Measurements from ENCODE around the gene NDUFAF4. TPM values are rescaled to one million over a fixed set of nuclear protein-coding genes. Genes with fewer than 3 reads are reported as not detected.

The NDUFAF4 gene
- total and polyA plus RNA-seq, 10 of the 15 experiments (the other 5 are each of a cell fraction or from before 2014, with no cell fraction given): 26.9 to 188 (median 76.9) TPM

DNA sequence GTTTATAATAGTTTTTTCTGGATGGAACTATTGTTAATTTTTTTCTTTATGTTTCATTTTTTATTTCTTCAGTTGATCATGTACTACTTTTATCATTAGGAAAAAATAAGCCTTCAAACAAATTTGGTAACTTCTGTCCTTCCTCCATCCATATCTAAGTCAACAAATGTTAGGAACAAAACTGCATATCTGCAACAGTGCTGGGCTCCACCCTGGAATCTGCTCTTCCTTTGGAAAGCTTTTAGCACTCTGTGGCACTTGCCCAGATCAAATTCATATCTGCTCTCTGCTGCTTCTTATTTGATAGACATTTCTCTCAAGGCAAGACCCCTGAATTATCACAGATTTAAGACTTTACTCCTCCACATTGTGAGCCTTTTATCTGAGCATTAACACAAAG is 36.1 kb downstream of the NDUFAF4 start:
- no peak for ATAC-seq
- Histone ChIP-seq H3K9me3 (replicated peaks; ENCODE audit: control insufficient read depth, insufficient read depth, low read length) (no peaks in the 10 kb centered on the region; the same call in 2 of the 3 replicates), H4K20me1 (ENCODE audit: control insufficient read depth, insufficient read depth) (no peaks in the 10 kb centered on the region), H3K9ac (ENCODE audit: control insufficient read depth, insufficient read depth, low read length) (no peak overlapping the region), H3K79me2 (ENCODE audit: control insufficient read depth, insufficient read depth, low read length) (no peaks in the 10 kb centered on the region), H3K4me2 (ENCODE audit: control insufficient read depth, insufficient read depth) (no peak overlapping the region), H3K4me1 (ENCODE audit: control insufficient read depth, insufficient read depth, low read length) (no peaks in the 10 kb centered on the region), H3K27me3 (replicated peaks in 1 of 2; ENCODE audit: control insufficient read depth in 2 of 2, insufficient read depth in 2 of 2, low read length in 1 of 2) (no peaks in the 10 kb centered on the region; a peak in 1 of 4 replicates), H3K27ac (ENCODE audit: control insufficient read depth, insufficient read depth) (no peak overlapping the region), H2AFZ (ENCODE audit: control insufficient read depth, low read depth, low read length) (no peak overlapping the region), H3K4me3 (no peak overlapping the region), H3K36me3 (ENCODE audit: control insufficient read depth in 2 of 2, insufficient read depth in 2 of 2, low read length in 1 of 2) (no peaks in the 10 kb centered on the region)
- ChIA-PET POLR2A (no interaction called here), CTCF (no interaction called here), RAD21 (ENCODE audit: unreplicated experiment) (no interaction called here), SMC1A (ENCODE audit: uncharacterized antibody, unreplicated experiment) (no interaction called here)
- intact Hi-C loops (cut with micrococcal nuclease; ENCODE audit: unreplicated experiment): no loop called here
- in situ Hi-C loops (cut with MboI): no loop called here
- FAIRE-seq: no peak
- DNase-seq (ENCODE audit: low read depth, low spot score): no peak
- TF ChIP-seq NR2F1 (conservative IDR thresholded peaks at IDR 0.05): no peak
- no peak for TF ChIP-seq RFX5 (IDR thresholded peaks at IDR 0.05; ENCODE audit: low read depth, low read length)
- no peak for TF ChIP-seq ZNF24 (IDR thresholded peaks at IDR 0.05)
- no peak for TF ChIP-seq POLR2AphosphoS5 (IDR thresholded peaks at IDR 0.05; ENCODE audit: low read length)
- TF ChIP-seq, protein P1, sequence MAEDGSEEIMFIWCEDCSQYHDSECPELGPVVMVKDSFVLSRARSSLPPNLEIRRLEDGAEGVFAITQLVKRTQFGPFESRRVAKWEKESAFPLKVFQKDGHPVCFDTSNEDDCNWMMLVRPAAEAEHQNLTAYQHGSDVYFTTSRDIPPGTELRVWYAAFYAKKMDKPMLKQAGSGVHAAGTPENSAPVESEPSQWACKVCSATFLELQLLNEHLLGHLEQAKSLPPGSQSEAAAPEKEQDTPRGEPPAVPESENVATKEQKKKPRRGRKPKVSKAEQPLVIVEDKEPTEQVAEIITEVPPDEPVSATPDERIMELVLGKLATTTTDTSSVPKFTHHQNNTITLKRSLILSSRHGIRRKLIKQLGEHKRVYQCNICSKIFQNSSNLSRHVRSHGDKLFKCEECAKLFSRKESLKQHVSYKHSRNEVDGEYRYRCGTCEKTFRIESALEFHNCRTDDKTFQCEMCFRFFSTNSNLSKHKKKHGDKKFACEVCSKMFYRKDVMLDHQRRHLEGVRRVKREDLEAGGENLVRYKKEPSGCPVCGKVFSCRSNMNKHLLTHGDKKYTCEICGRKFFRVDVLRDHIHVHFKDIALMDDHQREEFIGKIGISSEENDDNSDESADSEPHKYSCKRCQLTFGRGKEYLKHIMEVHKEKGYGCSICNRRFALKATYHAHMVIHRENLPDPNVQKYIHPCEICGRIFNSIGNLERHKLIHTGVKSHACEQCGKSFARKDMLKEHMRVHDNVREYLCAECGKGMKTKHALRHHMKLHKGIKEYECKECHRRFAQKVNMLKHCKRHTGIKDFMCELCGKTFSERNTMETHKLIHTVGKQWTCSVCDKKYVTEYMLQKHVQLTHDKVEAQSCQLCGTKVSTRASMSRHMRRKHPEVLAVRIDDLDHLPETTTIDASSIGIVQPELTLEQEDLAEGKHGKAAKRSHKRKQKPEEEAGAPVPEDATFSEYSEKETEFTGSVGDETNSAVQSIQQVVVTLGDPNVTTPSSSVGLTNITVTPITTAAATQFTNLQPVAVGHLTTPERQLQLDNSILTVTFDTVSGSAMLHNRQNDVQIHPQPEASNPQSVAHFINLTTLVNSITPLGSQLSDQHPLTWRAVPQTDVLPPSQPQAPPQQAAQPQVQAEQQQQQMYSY (CRISPR knock-in tag; IDR thresholded peaks at IDR 0.05): no peak
- TF ChIP-seq POU2F2 (IDR thresholded peaks at IDR 0.05; ENCODE audit: borderline replicate concordance, low read depth, low read length): no peak
- no TSS peak for BruUV-seq (replicated peaks)

Measured in GM12878 (cell line).